Measurements from ENCODE around the gene TXNL4A. TPM values are rescaled to one million over a fixed set of nuclear protein-coding genes. Genes with fewer than 3 reads are reported as not detected.

TXNL4A gene
- polyA plus RNA-seq, 1 donor: 82.3 TPM

- no peak for DNase-seq (ENCODE audit: low read depth)
Observed at GRCh38 chr18:79949697-79950487, 38.5 kb downstream of the TXNL4A start.

GRCh38 chr18:79948719-79949411, 39.5 kb downstream of the TXNL4A start:
- DNase-seq (ENCODE audit: low read depth): no peak

- DNase-seq (ENCODE audit: low read depth): no peak
Observed at GRCh38 chr18:79947881-79948610, 40.3 kb downstream of the TXNL4A start.

DNA sequence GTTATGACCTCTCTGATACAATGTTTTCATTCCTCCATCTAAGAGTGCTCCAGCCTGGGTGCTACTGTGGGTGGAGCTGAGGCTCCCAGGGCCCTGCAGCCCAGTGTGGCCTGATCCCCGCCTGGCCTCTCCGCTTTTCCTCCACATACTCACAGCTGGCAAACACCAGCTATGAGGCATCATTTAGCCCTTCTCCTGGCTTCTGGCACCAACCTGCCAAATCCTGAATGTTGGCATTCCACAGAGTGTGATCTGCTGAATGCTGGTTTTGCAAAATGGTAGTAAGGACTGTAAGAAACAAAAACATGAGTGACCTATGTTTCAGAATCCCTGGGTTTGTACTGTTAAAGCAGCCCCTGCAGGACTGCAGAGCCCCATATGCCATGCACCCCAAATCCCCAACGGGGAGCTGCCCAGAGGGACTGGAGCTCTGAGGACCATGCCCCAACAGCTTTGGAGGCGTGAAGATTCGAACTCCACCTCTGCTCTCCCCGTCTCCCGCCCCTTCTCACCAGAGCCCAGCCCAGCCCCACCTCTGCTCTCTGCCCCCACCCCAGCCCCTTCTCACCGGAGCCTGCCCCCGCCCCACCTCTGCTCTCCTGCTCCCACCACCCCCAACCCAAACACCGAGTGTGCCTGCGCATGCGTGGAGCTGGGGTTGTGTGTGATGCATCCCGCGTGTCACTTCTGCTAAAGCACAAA, 41.2 kb downstream of the TXNL4A start:
- DNase-seq (ENCODE audit: low read depth): no peak

- DNase-seq (ENCODE audit: low read depth): no peak
Observed at GRCh38 chr18:79945118-79946042, 43.0 kb downstream of the TXNL4A start.

- DNase-seq (ENCODE audit: low read depth): no peak
Observed at GRCh38 chr18:79944746-79945117, 43.6 kb downstream of the TXNL4A start.

DNA sequence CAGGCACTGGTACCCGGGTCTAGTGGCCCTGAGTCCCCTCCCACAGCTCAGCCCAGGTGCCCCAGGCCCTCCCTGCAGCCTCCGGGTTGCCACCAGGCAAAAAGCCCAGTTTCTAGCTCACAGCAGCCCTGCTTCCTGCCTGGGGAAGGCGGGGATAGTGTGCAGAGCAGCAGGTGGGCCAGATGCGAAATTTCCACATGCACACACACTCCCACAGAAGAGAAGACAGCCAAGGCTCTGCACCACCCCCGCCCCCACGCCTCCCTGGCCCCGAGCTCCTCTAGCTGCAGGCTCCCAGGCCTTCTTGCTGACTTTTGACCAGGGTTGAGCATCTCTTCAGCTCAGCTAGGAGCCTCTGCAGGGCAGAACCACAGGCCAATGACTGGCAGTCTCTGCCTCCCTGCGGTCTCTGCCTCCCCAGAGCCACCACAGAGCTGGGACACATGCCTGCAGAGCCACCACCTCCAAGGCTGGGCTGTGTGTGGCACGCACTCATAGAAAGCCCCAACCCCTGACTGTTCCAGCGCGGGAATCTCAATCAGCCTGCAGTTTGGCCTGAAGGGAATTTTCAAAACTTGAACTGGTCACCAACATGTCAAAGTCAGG, 44.1 kb downstream of the TXNL4A start:
- DNase-seq (ENCODE audit: low read depth): no peak

DNA sequence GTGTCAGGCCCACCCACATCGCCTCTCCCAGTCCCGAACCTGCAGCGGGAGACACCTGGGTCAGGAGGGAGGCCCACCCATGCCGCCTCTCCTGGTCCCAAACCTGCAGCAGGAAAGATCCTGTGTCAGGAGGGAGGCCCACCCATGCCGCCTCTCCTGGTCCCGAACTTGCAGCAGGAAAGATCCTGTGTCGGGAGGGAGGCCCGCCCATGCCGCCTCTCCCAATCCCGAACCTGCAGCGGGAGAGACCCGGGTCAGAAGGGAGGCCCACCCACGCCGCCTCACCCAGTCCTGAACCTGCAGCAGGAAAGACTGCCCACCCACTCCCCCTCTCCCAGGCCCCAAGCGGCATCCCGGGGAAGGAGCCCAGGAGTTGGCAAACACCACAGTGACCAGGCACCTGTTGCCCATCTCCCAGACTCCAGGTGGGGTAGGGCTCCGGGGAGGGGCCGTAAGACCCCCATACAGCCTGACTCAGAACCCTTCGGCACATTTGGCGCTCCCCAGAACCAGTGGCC, 44.7 kb downstream of the TXNL4A start:
- no peak for DNase-seq (ENCODE audit: low read depth)

DNA sequence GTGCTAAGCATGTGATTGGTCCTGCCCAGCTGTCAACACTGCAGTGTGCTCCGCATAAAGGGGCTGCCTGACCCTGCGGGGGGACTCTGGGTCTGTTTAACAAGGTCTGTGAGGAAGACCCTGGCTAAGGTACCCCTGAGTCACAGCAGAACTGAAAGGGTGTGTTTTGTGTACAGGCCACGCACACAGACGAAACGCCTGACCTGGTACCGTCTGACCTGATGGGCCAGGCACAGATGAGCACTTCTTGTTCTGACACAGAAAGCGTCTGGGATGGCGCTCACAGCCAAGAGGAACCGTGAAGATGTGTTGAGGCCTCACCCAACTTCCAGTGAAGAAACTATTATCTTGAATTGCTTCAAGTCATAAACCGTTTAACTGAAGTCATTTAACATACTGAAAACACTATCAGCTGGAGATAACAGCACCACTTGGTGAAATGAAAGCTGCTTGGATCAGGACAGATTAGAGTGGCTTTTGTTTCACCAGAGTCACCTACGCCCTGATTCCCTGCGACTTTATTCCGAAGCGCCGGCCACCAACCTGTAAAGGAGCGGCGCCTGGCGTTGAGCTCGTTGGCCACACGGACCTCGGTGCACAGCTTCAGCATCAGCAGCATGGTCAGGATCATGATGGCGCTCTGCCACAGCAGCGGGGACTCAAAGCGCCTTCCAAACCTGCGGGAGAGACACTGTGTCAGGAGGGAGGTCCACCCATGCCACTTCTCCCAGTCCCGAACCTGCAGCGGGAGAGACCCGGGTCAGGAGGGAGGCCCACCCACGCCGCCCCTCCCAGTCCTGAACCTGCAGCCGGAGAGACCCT, 45.4 kb downstream of the TXNL4A start:
- no peak for DNase-seq (ENCODE audit: low read depth)

GRCh38 chr18:79942211-79942610, 46.2 kb downstream of the TXNL4A start:
- DNase-seq (ENCODE audit: low read depth): no peak

DNA sequence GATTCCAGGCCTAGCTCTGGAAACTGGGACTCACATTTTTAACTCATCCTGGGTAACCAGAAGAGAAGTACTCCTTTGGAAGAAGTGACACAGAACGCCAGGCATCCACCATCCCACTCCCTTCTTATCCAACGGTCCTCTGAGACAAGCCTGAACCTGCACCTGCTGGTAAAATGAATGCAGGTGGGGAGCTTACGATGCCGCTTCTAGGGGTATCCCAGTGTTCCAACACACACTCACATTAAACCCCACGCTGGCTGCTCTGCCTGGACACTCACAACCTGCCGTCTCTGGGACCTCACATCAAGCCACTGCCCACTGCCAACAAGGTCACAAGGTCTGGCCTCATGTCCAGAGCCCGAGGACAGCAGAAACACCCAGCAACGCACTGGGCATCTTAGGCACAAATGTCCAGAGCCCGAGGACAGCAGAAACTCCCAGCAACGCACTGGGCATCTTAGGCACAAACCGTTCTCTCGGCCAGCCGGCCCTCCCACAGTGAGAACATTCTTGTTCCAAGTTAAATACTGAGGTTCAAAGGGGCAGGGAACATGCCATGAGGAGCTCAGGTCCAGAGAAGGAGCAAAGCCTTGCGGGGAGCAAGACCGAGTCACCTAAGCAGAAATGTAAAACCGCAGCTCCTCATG, 46.8 kb downstream of the TXNL4A start:
- no peak for DNase-seq (ENCODE audit: low read depth)

- DNase-seq (ENCODE audit: low read depth): no peak
Observed at GRCh38 chr18:79940814-79941472, 47.4 kb downstream of the TXNL4A start.

- DNase-seq (ENCODE audit: low read depth): no peak
Observed at GRCh38 chr18:79940126-79940813, 48.1 kb downstream of the TXNL4A start.

DNA sequence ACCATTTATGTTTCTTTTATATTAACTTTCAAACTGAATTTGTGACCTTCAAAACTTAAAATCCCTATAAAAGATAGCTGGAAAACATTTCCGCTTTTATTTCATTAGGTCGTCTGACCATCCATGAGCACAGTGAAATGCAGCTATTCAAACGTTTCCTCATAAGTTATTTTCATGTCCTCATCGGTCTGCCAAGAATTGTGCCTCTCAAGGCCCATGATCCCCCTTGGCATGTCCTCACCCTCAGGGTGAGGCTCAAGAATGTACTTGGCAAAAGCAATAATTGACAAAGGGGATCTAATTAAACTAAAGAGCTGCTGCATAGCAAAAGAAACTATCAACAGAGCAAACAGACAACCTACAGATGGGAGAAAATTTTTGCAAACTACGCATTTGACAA, 49.3 kb downstream of the TXNL4A start:
- DNase-seq (ENCODE audit: low read depth): no peak

DNA sequence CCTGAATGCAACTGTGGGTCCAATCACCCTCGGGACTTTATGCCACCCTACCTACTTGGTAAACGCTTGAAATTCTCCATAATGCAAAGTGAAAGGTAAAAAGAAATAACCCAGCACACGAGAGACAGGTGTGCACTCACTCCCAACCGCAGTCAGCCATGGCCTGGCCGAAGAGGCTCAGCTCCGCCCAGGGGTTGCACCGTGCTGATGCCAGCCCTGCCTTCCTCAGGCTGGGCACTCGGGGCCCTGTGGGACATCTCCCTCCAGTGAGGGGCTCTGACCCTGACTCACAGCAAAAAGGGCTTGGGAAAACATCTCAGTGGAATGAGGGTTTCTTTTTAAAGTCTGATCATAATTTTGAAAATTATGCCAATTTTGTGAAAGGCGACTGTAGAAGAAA, 50.2 kb downstream of the TXNL4A start:
- no peak for DNase-seq (ENCODE audit: low read depth)

GRCh38 chr18:79937103-79937860, 51.1 kb downstream of the TXNL4A start:
- DNase-seq (ENCODE audit: low read depth): no peak

- no peak for DNase-seq (ENCODE audit: low read depth)
Observed at GRCh38 chr18:79936641-79937040, 51.7 kb downstream of the TXNL4A start.
